Activated naive CD4-positive, alpha-beta T cell treated with Interleukin-2 at 50 U/mL for 16 hours (primary cell): ENCODE results near the gene DGCR8.
A peak's percentile ranks its signal among the peaks of the same experiment; 100 is the strongest.

Experiments
- DNase-seq: peaks from one replicate; pipeline ENCODE4 v3.0.0-alpha.2; 2020

Gene DGCR8

DNA sequence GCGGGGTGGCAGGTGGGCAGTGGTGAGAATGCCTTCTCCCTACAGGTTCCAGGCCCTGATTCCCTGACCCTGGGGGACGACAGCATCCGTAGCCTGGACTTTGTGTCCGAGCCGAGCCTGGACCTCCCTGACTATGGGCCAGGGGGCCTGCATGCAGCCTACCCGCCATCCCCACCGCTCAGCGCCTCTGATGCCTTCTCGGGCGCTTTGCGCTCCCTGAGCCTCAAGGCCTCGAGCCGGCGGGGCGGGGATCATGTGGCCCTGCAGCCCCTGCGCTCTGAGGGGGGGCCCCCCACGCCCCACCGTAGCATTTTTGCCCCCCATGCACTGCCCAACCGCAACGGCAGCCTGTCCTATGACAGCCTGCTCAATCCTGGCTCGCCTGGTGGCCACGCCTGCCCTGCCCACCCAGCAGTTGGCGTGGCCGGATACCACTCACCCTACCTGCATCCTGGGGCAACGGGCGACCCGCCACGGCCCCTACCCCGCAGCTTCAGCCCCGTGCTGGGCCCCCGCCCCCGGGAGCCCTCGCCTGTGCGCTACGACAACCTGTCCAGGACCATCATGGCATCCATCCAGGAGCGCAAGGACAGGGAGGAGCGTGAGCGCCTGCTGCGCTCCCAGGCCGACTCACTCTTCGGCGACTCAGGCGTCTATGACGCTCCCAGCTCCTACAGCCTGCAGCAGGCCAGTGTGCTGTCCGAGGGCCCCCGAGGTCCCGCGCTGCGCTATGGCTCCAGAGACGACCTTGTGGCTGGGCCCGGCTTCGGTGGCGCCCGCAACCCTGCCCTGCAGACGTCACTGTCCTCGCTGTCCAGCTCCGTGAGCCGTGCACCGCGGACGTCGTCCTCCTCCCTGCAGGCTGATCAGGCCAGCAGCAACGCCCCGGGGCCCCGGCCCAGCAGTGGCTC lies 62.9 kb downstream of the DGCR8 start:
- DNase-seq, result no peak

DNA sequence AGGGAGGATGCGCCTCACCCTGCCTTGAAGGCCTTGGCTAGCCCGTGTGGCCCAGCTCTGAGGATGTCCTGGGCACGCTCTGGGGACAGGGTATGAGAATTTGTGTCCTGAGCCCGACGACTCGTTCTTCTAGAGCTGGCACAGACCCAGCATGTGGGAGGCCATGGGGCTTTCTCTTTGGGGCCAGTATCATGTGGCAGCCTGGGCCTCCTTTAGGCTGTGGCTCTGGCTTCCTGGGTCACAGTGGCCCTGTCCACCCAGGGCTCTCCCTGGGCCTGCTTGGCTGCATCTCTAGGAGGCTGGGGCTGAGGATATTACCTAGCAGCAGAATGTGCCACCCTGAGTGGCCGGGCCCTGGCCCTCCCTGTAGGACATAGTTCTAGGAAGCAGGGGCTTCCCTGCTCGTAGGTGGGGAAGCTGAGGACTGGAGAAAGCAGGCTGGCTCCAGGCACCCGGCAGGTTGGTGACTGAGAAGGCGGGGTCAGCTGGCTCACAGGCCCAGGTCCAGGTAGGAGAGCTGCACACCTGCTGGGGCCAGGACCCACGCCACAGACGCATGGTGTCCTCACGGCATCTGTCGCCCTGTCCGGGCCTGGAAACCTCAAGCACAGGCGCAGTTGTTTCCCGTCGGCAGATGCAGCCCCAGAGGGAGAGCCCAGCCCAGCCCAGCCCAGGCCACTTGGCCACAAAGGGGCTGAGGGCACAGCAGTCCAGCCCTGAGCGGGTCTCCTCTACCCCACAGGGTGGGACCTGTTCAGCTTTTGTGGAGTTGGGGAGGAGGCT lies 64.0 kb downstream of the DGCR8 start:
- no peak for DNase-seq

DNA sequence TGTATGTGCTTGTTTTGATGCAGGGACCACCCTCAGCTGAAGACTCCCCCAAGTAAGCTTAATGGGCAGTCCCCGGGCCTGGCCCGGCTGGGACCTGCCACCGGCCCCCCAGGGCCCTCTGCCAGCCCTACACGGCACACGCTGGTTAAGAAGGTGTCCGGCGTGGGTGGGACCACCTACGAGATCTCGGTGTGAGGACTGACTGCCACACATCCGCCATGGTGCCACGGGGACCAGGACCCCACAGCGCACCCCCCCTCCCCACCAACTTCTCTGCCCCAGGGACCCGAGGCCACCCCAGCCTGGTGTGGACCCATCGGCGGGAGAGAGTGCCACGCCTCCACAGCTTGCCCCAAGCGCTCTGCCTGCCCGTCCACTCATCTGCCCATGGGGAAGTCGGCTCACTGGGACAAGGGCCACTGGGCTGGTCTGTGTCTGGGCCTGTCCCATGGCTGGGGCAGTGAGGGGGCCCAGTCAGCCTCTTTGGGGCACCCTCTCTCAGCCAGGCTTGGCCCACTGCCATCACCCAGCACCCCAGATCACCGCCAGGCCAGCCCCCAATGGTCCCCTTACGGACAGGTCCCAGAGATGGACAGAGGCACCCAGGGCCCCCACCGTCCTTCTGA lies 65.3 kb downstream of the DGCR8 start:
- no peak for DNase-seq

DNA sequence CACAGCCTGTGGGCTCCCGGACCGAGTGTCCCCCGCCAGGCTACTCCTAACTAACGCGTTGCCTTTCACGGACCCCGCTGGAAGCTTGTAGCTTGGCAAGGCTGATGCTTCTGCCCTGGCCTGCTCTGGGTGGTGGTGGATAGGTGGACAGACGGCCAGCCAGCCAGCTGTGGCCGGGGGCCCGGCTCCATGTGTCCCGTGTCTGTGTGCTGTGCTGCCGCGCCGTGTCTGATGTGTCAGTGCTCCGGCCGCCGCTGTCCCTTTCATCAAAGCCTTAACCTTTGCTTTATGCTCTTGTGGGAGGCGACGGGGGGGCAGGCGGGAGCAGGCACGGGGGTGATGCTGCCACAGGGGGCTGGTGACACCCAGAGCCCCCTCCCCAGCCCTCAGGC lies 65.8 kb downstream of the DGCR8 start:
- no peak for DNase-seq

DNA sequence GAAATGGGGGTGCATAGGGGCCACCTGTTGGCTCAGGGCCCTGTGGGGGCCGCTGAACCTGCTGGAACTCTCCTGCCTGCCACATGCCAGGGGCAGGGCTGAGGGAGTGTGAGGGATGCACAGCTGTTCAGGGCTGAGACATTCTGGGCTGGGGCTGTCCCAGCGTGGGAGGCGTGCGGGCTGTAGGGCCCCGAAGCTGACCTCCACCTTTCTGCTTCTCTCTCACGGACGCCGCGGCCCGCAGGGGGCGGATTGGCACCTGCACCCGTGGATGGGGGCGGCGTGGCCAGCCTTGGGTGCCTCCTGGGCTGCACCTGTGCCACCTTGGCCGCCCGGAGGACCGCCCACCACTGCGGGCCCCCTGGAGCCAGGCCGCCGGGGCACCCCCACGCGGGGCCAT lies 66.7 kb downstream of the DGCR8 start:
- no peak for DNase-seq

DNA sequence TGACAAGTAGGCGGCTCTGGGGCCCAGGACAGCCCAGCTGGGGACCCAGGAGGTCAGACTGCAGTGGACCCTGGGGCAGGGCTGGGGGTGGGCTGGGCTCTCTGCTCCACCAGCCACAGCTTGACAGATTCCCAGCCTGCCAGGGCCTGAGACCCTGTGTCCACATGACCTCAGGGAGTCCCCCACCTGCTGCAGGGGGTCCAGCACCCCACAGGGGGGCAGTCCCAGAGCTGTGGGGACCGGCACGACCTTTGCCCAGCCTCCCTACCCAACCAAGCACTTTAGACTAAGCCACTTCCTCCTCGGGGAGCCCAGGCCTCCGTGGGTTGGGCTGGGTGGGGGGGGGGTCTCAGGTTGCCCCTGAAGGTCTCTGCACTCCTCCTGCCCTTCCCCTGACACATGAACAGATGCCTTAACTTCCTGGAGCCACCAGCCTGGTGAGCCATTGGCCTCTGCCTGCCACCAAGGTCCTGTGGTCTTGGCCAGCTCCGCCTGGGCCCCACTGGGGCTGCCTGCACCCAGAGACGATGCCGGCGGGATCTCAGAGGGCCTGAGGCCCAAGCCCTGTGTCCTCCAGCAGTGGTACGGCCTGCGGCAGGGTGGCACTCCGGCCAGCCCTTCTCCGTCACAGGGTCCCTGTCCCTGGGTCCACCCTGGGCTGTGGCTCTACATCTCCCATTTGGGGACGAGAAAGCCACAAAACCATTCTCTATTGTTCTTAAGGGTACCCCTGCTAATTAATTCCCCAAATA lies 67.4 kb downstream of the DGCR8 start:
- DNase-seq, result no peak

DNA sequence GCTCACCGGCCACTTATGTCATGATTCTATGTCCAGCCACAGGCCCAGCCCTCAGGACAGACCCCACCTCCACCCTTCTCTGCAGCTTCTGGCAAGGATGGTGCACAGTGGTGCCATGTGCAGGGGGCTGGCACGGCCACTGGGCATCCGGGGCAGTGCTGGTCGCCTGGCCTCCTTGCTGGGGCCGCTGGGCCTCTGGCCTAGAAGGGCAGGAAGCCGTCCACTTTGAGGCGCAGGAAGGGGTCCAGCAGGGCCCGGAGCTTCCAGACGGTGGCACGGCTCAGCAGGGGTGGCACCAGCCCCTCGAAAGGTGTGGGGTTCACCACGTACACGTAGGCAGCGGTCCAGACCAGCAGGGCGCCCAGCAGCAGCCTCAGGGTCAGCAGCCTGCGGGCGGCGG lies 68.4 kb downstream of the DGCR8 start:
- DNase-seq, result no peak

DNA sequence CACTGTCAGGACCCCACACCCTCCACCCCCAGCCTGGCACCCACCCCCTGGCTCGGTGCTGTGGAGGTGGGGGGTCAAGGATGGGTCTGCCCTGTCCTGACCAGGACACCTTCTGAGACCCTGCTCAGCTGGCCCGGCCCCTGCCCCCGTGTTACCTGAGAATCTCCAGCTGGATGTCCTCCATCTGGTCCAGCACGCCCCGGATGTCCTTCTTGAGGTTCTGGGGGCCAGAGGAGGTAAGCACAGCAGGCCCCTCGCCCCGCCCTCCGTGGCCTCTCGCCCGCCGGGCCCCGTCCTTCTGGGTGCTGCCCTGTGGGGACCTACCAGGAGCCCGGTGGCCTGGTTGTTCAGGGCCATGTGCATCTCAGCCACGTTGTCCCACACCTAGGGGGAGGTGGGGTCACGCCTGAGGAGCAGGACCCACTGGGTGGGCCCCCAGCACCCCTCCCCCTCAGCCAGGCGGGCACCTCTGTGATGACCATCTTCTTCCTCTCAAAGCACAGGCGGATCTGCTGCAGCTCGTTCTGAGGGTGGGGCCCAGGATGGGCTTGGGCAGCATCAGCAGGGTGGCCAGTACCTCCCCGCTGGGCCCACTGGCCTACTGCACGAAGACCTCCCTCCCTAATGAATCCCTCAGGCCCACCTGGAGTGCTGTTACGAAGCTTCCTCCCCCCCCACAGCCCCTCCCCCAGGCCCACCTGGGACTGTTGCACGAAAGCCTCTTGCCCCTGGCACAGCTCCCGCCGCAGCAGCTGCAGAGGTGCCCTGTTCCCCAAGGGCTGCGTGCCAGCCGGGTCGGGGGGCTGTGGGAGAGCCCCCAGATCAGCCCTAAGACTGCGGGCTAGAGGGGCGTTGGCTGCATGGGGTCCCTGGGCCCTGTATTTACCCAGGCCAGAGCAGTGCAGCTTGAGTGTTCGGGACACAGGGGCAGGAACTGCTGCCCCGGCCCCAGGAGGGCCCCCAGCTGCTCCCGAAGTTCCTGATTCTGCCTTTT lies 69.5 kb downstream of the DGCR8 start:
- no peak for DNase-seq

DNA sequence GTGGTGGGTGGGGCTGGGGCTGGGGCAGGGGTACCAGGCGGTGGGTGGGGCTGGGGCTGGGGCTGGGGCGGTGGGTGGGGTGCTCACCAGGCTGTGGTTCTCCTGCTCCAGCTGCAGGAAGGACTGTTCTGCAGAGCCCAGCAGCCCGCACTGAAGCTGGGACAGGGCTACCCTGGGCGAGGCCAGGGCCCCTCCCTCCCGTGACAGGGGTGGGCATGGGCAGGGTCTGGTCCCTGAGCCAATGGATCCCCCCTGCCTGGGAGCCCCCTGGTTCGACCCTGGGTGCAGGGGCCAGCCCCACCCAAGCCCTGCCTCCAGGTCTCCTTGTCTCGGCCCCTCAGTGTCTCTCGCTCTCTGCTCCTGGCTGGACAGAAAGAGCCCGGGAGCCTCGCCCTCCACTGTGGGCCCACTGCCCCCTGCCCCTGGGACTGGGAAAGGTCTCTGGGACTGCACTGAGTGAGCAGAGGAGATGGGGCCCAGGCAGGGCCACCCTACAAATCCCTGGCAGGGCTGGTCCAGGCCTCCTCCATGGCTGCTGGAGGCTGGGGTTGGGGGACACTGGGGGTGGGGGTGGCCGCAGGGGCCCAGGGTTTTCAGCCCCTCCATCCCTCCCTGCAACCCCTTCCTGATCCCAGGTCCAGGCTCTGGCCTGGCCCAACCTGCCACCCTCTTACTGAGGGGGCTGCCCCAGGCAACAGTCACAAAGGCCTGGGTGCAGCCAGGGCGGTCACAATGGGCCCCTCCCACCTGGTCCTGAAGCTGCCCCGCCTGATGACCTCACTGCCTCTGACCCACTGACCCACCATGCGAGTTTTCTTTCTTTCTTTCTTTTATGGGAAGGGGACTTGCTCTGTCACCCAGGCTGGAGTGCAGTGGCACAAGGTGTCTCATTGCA lies 70.6 kb downstream of the DGCR8 start, which contains the start of gene CCDC188:
TSS of gene CCDC188 (minus strand) at position 675 of the 895 bp plus-strand sequence. CDS start at position 606, 69 bp downstream.
- DNase-seq, result no peak

DNA sequence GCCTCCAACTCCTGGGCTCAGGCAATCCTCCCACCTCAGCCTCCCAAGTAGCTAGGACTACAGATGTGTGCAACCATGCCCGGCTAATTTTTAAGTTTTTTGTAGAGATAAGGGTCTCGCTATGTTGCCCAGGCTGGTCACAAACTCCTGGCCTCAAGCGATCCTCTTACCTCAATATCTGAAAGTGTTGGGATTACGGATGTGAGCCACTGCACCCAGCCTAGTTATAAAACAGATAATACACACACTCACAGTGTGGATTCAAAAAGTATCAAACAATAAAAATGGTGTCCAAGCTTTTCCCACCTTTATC lies 71.2 kb downstream of the DGCR8 start:
- no peak for DNase-seq

DNA sequence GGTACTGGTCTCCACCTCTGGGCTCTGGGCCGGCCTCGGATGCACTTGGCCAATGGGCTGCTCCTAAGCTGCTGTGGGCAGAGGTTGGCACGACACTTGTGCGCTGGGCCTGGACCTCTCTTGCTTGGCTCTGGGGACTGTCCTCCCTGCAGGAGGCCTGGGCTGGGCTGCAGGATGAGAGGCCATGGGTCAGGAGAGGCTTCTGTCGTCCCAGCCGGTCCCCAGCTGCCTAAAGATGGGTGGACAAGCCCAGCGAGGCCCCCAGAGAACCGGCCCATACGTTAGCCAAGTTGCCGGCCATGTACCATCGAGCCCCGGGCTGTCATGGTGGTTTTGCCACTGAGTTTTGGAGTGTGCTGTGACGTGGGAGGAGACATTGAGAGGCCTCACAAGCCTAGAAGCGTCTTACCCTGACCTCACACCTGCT lies 72.4 kb downstream of the DGCR8 start:
- DNase-seq, result no peak

DNA sequence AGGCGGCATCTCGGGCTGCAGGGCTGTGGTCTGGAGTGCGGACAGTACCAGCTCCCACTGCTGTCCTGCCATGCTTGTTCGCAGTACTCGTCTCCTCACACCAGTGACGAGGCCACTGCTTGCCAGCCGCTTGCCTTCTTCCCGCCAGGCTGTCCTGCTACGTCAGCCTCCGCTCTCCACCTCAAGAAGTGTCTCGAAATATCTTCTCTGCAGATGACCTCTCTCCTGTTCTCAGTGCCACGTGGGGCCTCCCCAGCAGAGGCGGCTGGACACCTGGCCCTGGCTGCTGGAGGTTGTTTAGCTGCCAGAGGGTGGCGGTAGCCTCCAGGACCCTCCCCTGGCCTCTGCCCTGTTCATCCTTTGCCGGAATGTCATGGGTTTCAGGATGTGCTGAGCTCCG lies 73.9 kb downstream of the DGCR8 start:
- no peak for DNase-seq

DNA sequence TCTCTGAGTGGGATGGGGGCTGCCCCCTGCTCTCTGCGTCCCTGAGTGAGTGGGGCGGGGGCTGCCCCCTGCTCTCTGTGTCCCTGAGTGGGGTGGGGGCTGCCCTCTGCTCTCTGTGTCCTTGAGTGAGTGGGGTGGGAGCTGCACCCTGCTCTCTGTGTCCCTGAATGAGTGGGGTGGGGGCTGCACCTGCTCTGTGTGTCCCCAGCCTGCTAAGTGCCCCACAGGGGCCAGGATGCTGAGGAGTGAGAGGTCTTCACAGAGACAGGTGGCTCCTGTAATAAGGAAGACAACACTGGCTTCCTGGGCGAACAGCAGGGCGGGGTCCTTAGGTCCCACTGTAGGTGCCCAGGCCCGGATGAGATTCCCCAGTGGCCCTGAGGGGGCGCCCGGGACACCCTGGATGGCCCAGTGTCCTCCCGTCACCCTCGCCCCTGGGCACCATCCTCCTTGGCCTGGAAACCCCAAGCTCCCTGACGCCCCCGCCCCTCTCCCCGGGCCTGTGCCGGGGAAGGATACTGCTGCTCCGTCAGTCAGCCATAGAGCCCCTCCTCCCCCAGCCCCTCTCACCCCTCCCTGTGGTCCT lies 74.7 kb downstream of the DGCR8 start:
- DNase-seq, result no peak

DNA sequence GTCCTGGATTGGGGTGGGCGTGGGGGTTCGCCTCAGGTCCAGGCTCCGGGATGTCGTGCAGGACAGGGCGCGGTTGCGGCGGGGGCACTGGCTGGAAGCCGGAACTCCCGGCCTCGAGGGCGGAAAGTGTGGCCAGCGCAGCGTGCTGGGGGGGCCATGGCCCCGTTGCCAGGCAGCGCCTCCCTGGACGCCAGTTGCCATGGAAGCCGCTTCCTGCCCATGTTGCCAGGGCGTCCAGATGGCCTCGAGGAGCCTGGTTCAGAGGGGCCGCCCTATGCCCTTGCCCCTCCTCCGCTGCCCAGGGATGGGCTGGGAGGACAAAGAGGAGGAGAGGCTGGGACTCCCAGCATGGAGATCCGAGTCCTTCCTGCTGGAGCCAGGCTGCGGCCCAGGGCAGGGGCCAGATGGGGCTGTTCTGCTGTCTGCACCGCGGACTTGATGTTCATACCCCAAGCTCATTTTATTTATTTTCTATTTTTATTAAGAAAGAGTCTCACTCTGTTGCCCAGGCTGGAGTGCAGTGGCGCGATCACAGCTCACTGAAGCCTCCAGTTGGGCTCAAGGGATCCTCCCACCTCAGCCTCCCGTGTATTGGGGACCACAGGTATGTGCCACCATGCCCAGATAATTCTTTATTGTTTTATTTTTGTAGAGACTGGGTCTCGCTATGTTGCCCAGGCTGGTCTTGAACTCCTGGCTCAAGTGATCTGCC lies 75.4 kb downstream of the DGCR8 start:
- DNase-seq, result no peak

DNA sequence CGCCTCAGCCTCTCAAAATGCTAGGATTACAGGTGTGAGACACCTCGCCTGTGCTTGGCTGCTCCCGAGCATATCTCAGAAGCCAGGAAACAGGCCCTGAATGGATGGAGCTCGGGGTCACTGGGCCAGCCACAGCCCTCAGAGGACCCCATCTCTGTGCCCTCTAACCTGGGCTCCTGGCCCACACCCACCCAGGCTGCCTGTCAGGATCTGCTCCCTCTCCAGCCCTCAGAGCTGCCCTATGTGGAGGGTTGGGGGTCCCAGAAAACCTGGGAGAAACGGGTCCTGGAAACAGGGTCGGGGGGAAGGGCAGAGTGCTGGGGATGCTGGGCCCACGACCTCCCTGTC lies 76.0 kb downstream of the DGCR8 start:
- DNase-seq, result no peak

DNA sequence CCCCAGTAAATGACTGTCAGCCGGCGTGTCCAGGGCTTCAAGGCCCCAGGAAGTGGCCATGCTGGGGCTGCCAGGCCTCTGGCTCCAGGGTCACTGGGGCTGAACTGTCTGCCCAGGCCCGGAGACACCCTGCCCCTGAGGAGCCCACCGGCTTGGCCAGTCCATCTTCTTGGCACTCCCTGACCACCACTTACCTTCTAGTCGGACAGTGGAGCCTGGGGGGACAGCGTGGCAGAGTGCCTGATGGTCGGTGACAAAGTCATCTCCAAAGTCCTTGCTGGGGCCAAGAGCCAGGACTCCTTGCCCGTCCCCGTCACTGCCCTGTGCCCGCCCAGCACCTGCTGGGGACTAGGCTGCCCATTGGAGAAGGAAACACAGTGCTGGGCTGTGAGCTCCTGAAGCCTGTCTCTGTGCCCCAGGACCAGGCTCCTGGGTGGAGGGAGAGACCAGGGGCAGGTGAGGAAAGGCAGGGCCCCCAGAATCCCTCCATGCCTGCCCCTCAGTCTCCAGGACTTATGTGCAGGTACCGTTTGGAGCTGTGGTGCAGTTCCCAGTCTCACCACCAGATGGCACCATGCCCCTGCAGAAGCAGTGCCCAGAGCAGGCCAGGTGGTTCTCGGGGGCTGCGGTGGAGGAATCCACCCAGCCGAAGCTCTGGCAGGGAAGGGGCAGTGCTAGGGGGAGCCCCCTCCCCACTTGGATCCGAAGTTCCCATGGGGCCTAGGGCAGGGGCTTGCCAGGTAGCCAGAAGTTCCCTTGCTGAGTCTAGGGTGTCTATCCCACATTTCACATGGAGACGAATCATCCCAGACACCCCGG lies 76.8 kb downstream of the DGCR8 start:
- DNase-seq, result peak; percentile 88

DNA sequence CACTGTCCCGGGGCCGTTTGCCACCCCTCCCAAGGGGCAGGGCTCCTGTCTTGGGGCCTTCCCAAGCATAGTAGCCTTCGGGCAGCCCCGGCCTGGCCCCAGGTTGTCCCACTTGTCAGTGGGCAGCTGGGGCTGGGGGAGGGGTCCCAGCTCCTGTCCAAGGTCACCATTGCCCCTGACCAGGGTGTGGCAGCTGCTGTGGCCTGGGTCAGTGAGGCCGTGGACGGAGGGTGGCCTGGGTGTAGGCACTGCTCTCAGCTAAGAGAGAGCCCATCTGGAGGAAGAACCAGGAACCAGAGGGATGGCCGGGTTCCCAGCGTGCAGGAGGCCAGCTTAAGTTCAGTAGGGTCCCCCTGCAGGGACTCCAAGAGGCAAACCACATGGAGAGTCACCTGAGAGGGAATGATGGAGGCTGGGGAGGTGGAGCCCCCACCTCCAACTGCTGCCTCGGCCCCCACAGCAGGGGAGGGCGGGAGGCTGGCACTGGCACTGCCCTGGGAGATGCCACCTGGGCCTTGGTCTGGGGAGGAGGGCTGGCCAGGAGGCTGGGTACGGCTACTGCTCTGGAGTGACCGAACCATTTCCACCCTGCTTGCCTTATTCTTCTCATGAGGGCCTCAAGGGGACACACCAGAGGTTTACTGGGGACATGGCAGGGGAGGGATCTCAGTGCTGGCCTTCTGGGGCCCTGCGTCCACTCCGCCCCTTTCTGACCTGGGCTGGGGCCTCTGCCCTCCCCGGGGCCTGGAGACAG lies 77.6 kb downstream of the DGCR8 start:
- DNase-seq, result no peak
